GM12878 (cell line): ENCODE results near the gene EPN3. TPM values are rescaled to one million over a fixed set of nuclear protein-coding genes. Genes with fewer than 3 reads are reported as not detected.

Experiments used
- BRCA1 ChIP-seq: IDR thresholded peaks from 2 replicates; pipeline ENCODE4 v1.6.1; 2011; ENCODE audit warnings: low read depth, low read length, improper control_type of control experiment
- CEBPB ChIP-seq, 2 experiments: fragments of 150-350 bp in 1 of 2; IDR thresholded peaks; 2 replicates each; pipeline ENCODE4 v1.6.1; 2012 to 2014; ENCODE audit warnings: low read depth in 2 of 2, low read length in 2 of 2, borderline replicate concordance in 1 of 2, inconsistent platforms in 1 of 2
- GATAD2B ChIP-seq: fragments of 450-650 bp; conservative IDR thresholded peaks from 2 replicates; pipeline ENCODE4 v1.6.1; 2017; ENCODE audit warnings: low read depth, mild to moderate bottlenecking, moderate library complexity
- HCFC1 ChIP-seq: fragments of 150-350 bp; IDR thresholded peaks from 2 replicates; pipeline ENCODE4 v1.6.1; 2014; ENCODE audit warnings: low read length
- IKZF1 ChIP-seq: fragments of 450-650 bp; conservative IDR thresholded peaks from 2 replicates; pipeline ENCODE4 v1.6.1; 2017; ENCODE audit warnings: antibody characterized with exemption, mild to moderate bottlenecking
- IRF4 ChIP-seq: IDR thresholded peaks from 2 replicates; pipeline ENCODE4 v1.6.1; 2011; ENCODE audit warnings: low read depth, low read length
- JUND ChIP-seq: IDR thresholded peaks from 2 replicates; pipeline ENCODE4 v1.6.1; 2012; ENCODE audit warnings: low read depth, mild to moderate bottlenecking, low read length, improper control_type of control experiment, moderate library complexity
- MEF2A ChIP-seq: IDR thresholded peaks from 2 replicates; pipeline ENCODE4 v1.6.1; 2011; ENCODE audit warnings: low read depth, mild to moderate bottlenecking, low read length, moderate library complexity; ENCODE audit not compliant: insufficient read depth
- MYC ChIP-seq: IDR thresholded peaks from 2 replicates; pipeline ENCODE4 v1.6.1; 2011; ENCODE audit warnings: mild to moderate bottlenecking, low read length, moderate library complexity, inconsistent platforms; ENCODE audit not compliant: insufficient read depth, insufficient replicate concordance, insufficient read length, severe bottlenecking
- NBN ChIP-seq: fragments of 450-650 bp; IDR thresholded peaks from 2 replicates; pipeline ENCODE4 v1.6.1; 2016
- NR2C2 ChIP-seq: IDR thresholded peaks from 2 replicates; pipeline ENCODE4 v1.6.1; 2011; ENCODE audit warnings: borderline replicate concordance, low read depth; ENCODE audit not compliant: control insufficient read depth, insufficient read length
- PAX8 ChIP-seq: fragments of 450-650 bp; IDR thresholded peaks from 2 replicates; pipeline ENCODE4 v1.6.1; 2017; ENCODE audit warnings: mild to moderate bottlenecking, moderate library complexity
- POLR2AphosphoS2 ChIP-seq: IDR thresholded peaks from 2 replicates; pipeline ENCODE4 v1.6.1; 2011; ENCODE audit warnings: low read depth, mild to moderate bottlenecking, low read length, improper control_type of control experiment, moderate library complexity
- RAD21 ChIP-seq: IDR thresholded peaks from 2 replicates; pipeline ENCODE4 v1.6.1; 2011; ENCODE audit warnings: mild to moderate bottlenecking, low read depth, low read length, moderate library complexity; ENCODE audit not compliant: insufficient read depth
- RB1 ChIP-seq: fragments of 450-650 bp; formaldehyde crosslinking; IDR thresholded peaks from 2 replicates; pipeline ENCODE4 v1.6.1; 2017; ENCODE audit warnings: mild to moderate bottlenecking, borderline replicate concordance
- SKIL ChIP-seq: fragments of 450-650 bp; IDR thresholded peaks from 2 replicates; pipeline ENCODE4 v1.6.1; 2017; ENCODE audit warnings: mild to moderate bottlenecking, low read depth, inconsistent platforms; ENCODE audit not compliant: poor library complexity, severe bottlenecking
- SMAD1 ChIP-seq: fragments of 450-650 bp; IDR thresholded peaks from 2 replicates; pipeline ENCODE4 v1.6.1; 2018; ENCODE audit warnings: mild to moderate bottlenecking, low read depth; ENCODE audit not compliant: partially characterized antibody
- SMARCA5 ChIP-seq: fragments of 450-650 bp; IDR thresholded peaks from 2 replicates; pipeline ENCODE4 v1.6.1; 2017; ENCODE audit warnings: mild to moderate bottlenecking
- SMC3 ChIP-seq: IDR thresholded peaks from 2 replicates; pipeline ENCODE4 v1.6.1; 2011; ENCODE audit warnings: low read length, improper control_type of control experiment, borderline replicate concordance
- SRF ChIP-seq, 2 experiments: IDR thresholded peaks; 2 replicates each; pipeline ENCODE4 v1.6.1; 2011; ENCODE audit warnings: low read depth in 2 of 2, low read length in 2 of 2, mild to moderate bottlenecking in 1 of 2, moderate library complexity in 1 of 2
- ZNF687 ChIP-seq: fragments of 450-650 bp; IDR thresholded peaks from 2 replicates; pipeline ENCODE4 v1.6.1; 2017; ENCODE audit warnings: mild to moderate bottlenecking, moderate library complexity
- polyA plus RNA-seq, 11 experiments: library from polyadenylated mRNA; depleted of rRNA in 4 of 11; unstranded in 6 of 11; stranded (reverse) in 5 of 11; fragments of >200 nt; fragmentation: Nextera tagmentation in 4 of 11; fragmentation: Illumina TruSeq in 1 of 11; extraction: Ambion mirVana in 4 of 11; extraction: Trizol in 1 of 11; gene quantifications; 1 replicate in 1 of 11; 2 replicates in 10 of 11; pipeline versions ENCODE4 v1.2.1 to v1.2.3, GENCODE V29; 2011 to 2016; ENCODE audit warnings: inconsistent platforms in 2 of 11, missing spikeins in 2 of 11, low read depth in 1 of 11
- total RNA-seq, 4 experiments: library from RNA; depleted of rRNA in 3 of 4; stranded (reverse); fragments of >200 nt in 3 of 4; fragmentation: Illumina TruSeq in 1 of 4; extraction: Trizol in 1 of 4; gene quantifications; 2 replicates each; pipeline versions ENCODE4 v1.2.1 to v1.2.3, GENCODE V29; 2013 to 2021
- TF ChIP-seq, protein P1 (sequence below): fragments of 450-650 bp; IDR thresholded peaks from 2 replicates; pipeline ENCODE4 v1.6.1; 2017; ENCODE audit warnings: borderline replicate concordance

Gene EPN3
- total and polyA plus RNA-seq, 10 of the 15 experiments (the other 5 are each of a cell fraction or from before 2014, with no cell fraction given) = 0.04 to 0.07 TPM; not detected in 8

GRCh38 chr17:50547035-50547735 is 14.7 kb downstream of the EPN3 start, which contains the start of gene SPATA20 (continued):
- TF ChIP-seq POLR2AphosphoS2 (0 out of 2 replicates have a peak, but pooled peaks have one; percentile 47), MYC (no peak), SMARCA5 (peak; percentile 90), MEF2A (no peak), SRF (IDR thresholded peaks at IDR 0.05; ENCODE audit: low read depth in 2 of 2, low read length in 2 of 2) (no peak), SKIL (no peak), RB1 (no peak; the same call in 1 of the 2 replicates), PAX8 (no peak), GATAD2B (peak; percentile 91), SMAD1 (no peak), RAD21 (peak; percentile 93), IKZF1 (peak; percentile 81), SMC3 (peak; percentile 95), BRCA1 (no peak), HCFC1 (no peak), ZNF687 (peak; percentile 81), IRF4 (no peak), NBN (no peak; the same call in 1 of the 2 replicates), CEBPB (IDR thresholded peaks at IDR 0.05; ENCODE audit: borderline replicate concordance in 1 of 2, low read depth in 2 of 2, low read length in 2 of 2) (no peak), NR2C2 (no peak), JUND (no peak)
- TF ChIP-seq, protein P1, sequence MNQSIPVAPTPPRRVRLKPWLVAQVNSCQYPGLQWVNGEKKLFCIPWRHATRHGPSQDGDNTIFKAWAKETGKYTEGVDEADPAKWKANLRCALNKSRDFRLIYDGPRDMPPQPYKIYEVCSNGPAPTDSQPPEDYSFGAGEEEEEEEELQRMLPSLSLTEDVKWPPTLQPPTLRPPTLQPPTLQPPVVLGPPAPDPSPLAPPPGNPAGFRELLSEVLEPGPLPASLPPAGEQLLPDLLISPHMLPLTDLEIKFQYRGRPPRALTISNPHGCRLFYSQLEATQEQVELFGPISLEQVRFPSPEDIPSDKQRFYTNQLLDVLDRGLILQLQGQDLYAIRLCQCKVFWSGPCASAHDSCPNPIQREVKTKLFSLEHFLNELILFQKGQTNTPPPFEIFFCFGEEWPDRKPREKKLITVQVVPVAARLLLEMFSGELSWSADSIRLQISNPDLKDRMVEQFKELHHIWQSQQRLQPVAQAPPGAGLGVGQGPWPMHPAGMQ = no peak
